Activated CD8-positive, alpha-beta memory T cell treated with anti-CD3 and anti-CD28 coated beads for 4 hours (primary cell): ENCODE data around the gene CHEK1.
"Not testable (repeated sequence)": the region's sequence is repeated elsewhere in the genome, so short reads cannot be mapped to it uniquely, and the experiment has no call there.

ENCODE experiments used
- DNase-seq, 2 donors: peaks; one replicate each; pipeline ENCODE4 v3.0.0-alpha.2; 2020; ENCODE audit warnings: low read depth in 2 of 2

The CHEK1 gene

GRCh38 chr11:125694951-125695350 lies 70.0 kb downstream of the CHEK1 start:
- DNase-seq, result no peak

- DNase-seq, result no peak
Observed at GRCh38 chr11:125701018-125701610, 76.2 kb downstream of the CHEK1 start.

GRCh38 chr11:125701858-125702621 lies 77.1 kb downstream of the CHEK1 start:
- DNase-seq, result no peak

GRCh38 chr11:125704686-125705085 lies 79.7 kb downstream of the CHEK1 start:
- DNase-seq, result not testable (repeated sequence)

GRCh38 chr11:125720781-125721180 lies 95.8 kb downstream of the CHEK1 start:
- no peak for DNase-seq

GRCh38 chr11:125724125-125724524 lies 99.2 kb downstream of the CHEK1 start:
- no peak for DNase-seq
